Measurements from ENCODE around the gene GRK3.

The GRK3 gene

GRCh38 chr22:25669253-25670069 is 105.0 kb downstream of the GRK3 start:
- DNase-seq = no peak

GRCh38 chr22:25670070-25670461 is 105.6 kb downstream of the GRK3 start:
- DNase-seq = no peak

- no peak for DNase-seq
Observed at GRCh38 chr22:25672289-25673084, 108.0 kb downstream of the GRK3 start.

- DNase-seq = no peak
Observed at GRCh38 chr22:25673713-25674112, 109.2 kb downstream of the GRK3 start.

GRCh38 chr22:25677631-25678030 is 113.2 kb downstream of the GRK3 start:
- DNase-seq = no peak

GRCh38 chr22:25680051-25680450 is 115.6 kb downstream of the GRK3 start:
- DNase-seq = no peak

GRCh38 chr22:25680956-25681355 is 116.5 kb downstream of the GRK3 start:
- no peak for DNase-seq

GRCh38 chr22:25682109-25682508 is 117.6 kb downstream of the GRK3 start:
- DNase-seq = no peak

GRCh38 chr22:25688627-25689026 is 124.2 kb downstream of the GRK3 start:
- DNase-seq = no peak

GRCh38 chr22:25689631-25690030 is 125.2 kb downstream of the GRK3 start:
- DNase-seq = no peak

- no peak for DNase-seq
Observed at GRCh38 chr22:25690798-25691197, 126.3 kb downstream of the GRK3 start.

GRCh38 chr22:25692397-25693267 is 128.2 kb downstream of the GRK3 start:
- no peak for DNase-seq

GRCh38 chr22:25693268-25693565 is 128.7 kb downstream of the GRK3 start:
- no peak for DNase-seq

- no peak for DNase-seq
Observed at GRCh38 chr22:25694196-25694907, 129.9 kb downstream of the GRK3 start.

GRCh38 chr22:25695146-25695545 is 130.7 kb downstream of the GRK3 start:
- no peak for DNase-seq

GRCh38 chr22:25696763-25697162 is 132.3 kb downstream of the GRK3 start:
- no peak for DNase-seq

- DNase-seq = no peak
Observed at GRCh38 chr22:25697181-25697664, 132.7 kb downstream of the GRK3 start.

GRCh38 chr22:25697978-25698377 is 133.5 kb downstream of the GRK3 start:
- DNase-seq = no peak

GRCh38 chr22:25698461-25698860 is 134.0 kb downstream of the GRK3 start:
- DNase-seq = no peak

- no peak for DNase-seq
Observed at GRCh38 chr22:25698978-25699377, 134.5 kb downstream of the GRK3 start.

GRCh38 chr22:25701056-25701780 is 136.7 kb downstream of the GRK3 start:
- no peak for DNase-seq

GRCh38 chr22:25702040-25702439 is 137.6 kb downstream of the GRK3 start:
- DNase-seq = no peak

All from NCI-H774 (cell line).